ENCODE measurements around the gene SMAD6. TPM values are rescaled to one million over a fixed set of nuclear protein-coding genes. Genes with fewer than 3 reads are reported as not detected.
"Not testable (repeated sequence)": the region's sequence is repeated elsewhere in the genome, so short reads cannot be mapped to it uniquely, and the experiment has no call there.

The SMAD6 gene
- total and polyA plus RNA-seq, 10 of the 15 experiments (the other 5 are each of a cell fraction or from before 2014, with no cell fraction given): under 0.01 to 0.10 (median 0.03) TPM; not detected in 7

DNA sequence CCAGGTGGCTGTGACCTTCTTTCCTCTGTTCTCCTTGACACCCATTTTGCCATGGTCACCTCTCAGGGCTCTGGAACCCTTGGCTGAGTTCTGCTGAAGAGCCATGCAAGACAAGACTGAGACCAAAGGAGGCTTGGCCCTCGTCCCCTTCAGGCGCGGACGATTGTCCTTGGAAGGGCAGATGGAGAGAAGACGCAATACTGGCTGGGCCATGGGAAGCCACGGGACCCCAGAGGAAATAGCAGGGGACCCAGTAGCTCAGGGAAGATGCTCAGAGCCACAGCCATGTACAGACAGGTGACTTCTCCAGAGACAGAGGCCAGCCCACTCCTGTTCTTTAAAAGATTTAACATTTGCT lies 125.6 kb downstream of the SMAD6 start (continued):
- TF ChIP-seq, protein P1, sequence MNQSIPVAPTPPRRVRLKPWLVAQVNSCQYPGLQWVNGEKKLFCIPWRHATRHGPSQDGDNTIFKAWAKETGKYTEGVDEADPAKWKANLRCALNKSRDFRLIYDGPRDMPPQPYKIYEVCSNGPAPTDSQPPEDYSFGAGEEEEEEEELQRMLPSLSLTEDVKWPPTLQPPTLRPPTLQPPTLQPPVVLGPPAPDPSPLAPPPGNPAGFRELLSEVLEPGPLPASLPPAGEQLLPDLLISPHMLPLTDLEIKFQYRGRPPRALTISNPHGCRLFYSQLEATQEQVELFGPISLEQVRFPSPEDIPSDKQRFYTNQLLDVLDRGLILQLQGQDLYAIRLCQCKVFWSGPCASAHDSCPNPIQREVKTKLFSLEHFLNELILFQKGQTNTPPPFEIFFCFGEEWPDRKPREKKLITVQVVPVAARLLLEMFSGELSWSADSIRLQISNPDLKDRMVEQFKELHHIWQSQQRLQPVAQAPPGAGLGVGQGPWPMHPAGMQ (IDR thresholded peaks at IDR 0.05; ENCODE audit: borderline replicate concordance): no peak
- TF ChIP-seq POLR2AphosphoS2 (IDR thresholded peaks at IDR 0.05; ENCODE audit: low read depth, low read length) (no peak), NFXL1 (IDR thresholded peaks at IDR 0.05; ENCODE audit: borderline replicate concordance) (no peak)

DNA sequence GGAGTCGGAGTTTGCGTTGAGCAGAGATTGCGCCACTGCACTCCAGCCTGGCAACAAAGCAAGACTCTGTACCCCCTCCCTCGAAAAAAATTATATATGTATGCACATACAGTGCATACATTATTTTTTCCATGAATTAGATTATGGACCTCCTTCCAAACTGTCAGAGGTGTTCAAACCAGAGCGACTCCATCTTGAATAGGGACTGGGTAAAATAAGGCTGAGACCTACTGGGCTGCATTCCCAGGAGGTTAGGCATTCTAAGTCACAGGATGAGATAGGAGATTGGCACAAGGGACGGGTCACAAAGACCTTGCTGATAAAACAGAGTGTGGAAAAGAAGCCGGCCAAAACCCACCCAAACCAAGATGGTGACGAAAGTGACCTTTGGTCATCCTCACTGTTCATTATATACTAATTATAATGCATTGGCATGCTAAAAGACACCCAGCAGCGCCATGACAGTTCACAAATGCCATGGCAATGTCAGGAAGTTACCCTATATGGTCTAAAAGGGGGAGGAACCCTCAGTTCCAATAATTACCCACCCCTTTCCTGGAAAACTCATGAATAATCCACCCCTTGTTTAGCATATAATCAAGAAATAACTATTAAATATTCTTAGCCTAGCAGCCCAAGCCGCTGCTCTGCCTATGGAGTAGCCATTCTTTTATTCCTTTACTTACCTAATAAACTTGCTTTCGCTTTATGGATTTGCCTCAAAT lies 126.9 kb downstream of the SMAD6 start:
- H3K9ac ChIP-seq (ENCODE audit: control insufficient read depth, insufficient read depth, low read length); H4K20me1 ChIP-seq (ENCODE audit: control insufficient read depth, insufficient read depth); H2AFZ ChIP-seq (ENCODE audit: control insufficient read depth, low read depth, low read length); H3K4me3 ChIP-seq; H3K79me2 ChIP-seq (ENCODE audit: control insufficient read depth, insufficient read depth, low read length); BruUV-seq (replicated peaks); H3K4me2 ChIP-seq (ENCODE audit: control insufficient read depth, insufficient read depth); H3K36me3 ChIP-seq (ENCODE audit: control insufficient read depth in 2 of 2, insufficient read depth in 2 of 2, low read length in 1 of 2); in situ Hi-C loops (cut with MboI); H3K27ac ChIP-seq (ENCODE audit: control insufficient read depth, insufficient read depth); SMC1A ChIA-PET (ENCODE audit: uncharacterized antibody, unreplicated experiment); H3K4me1 ChIP-seq (ENCODE audit: control insufficient read depth, insufficient read depth, low read length); POLR2A ChIA-PET; RAD21 ChIA-PET (ENCODE audit: unreplicated experiment); H3K27me3 ChIP-seq (replicated peaks in 1 of 2; ENCODE audit: control insufficient read depth in 2 of 2, insufficient read depth in 2 of 2, low read length in 1 of 2); H3K9me3 ChIP-seq (replicated peaks; ENCODE audit: control insufficient read depth, insufficient read depth, low read length); CTCF ChIA-PET; FAIRE-seq; DNase-seq (ENCODE audit: low read depth, low spot score); ATAC-seq; intact Hi-C loops (cut with micrococcal nuclease; ENCODE audit: unreplicated experiment): not testable (repeated sequence)
- WGBS (ENCODE audit: insufficient coverage, insufficient replicate concordance, low lambda C conversion rate, missing lambda C conversion rate): 41% methylated on average over 11 of the region's 11 CpGs

Measured in GM12878 (cell line).